ENCODE data around the gene QRICH1.

- TF ChIP-seq YY1 (IDR thresholded peaks at IDR 0.05; ENCODE audit: low read depth) = no peak
- TF ChIP-seq CTCF (IDR thresholded peaks at IDR 0.05) = no peak
- TF ChIP-seq TAF1 (IDR thresholded peaks at IDR 0.05; ENCODE audit: borderline replicate concordance, low read depth, low read length) = peak; percentile 14; the same call in 1 of the 2 replicates
- TF ChIP-seq REST (IDR thresholded peaks at IDR 0.05; ENCODE audit: low read depth, low read length) = no peak
- TF ChIP-seq GABPA (IDR thresholded peaks at IDR 0.05; ENCODE audit: low read depth) = peak; percentile 50
- TF ChIP-seq, protein P1, sequence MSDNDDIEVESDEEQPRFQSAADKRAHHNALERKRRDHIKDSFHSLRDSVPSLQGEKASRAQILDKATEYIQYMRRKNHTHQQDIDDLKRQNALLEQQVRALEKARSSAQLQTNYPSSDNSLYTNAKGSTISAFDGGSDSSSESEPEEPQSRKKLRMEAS (IDR thresholded peaks at IDR 0.05; ENCODE audit: low read depth) = peak; percentile 59; the same call in 1 of the 2 replicates
These were observed 676 bp downstream of the QRICH1 start for GRCh38 chr3:49092938-49093852.

Data from SK-N-SH (cell line).